OCI-LY3 (cell line): ENCODE data around the gene PKD1.

Experiments used
- EZH2phosphoT487 ChIP-seq: fragments of 200-600 bp; shearing (Covaris generic); IDR thresholded peaks from 2 replicates; pipeline ENCODE4 v1.6.1; 2018; ENCODE audit warnings: antibody characterized with exemption, mixed run types, low read depth
- TF ChIP-seq, protein P1 (sequence below): fragments of 200-600, 300-600 bp; sonication (generic); IDR thresholded peaks from 2 replicates; pipeline ENCODE4 v1.5.1; 2014; ENCODE audit warnings: antibody characterized with exemption, low read length, low read depth

DNA sequence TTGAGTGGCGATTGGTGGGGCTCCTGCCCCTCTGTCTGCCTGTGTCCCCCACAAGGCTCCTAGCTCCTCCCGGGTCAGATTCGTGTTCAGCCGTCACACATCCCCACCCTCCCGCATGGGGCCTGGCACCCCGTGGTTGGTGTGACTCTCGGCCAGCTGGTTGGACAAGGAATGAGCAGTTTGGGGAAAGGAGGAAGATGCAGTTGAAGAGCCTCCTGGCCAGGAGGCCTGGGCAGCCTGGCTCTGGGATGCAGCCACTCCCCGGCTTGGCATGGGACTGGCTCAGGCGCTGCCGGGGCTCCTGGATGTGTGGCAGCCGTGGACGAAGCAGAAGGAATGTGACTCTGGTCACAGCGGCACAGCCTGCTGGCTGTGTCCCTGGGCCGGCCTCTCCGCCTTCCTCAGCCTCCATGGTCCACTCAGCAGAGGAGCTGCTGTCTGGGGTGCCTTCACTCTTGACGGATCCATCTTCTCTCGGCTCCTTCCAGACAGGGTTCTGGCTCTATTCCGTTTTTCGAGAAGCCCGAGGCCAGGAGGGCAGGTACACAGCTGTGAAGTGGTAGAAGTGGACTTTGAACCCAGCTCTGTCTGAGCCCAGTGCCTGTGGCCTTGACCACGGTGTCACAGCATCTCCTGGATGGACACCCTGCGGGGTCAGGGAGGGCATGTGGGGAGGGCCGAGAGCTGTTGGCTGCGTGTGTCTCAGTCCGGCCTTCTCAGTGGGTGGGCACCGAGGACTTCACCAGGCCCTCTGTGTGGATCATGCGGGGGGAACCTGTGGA lies 22.0 kb upstream of the PKD1 start:
- TF ChIP-seq, protein P1, sequence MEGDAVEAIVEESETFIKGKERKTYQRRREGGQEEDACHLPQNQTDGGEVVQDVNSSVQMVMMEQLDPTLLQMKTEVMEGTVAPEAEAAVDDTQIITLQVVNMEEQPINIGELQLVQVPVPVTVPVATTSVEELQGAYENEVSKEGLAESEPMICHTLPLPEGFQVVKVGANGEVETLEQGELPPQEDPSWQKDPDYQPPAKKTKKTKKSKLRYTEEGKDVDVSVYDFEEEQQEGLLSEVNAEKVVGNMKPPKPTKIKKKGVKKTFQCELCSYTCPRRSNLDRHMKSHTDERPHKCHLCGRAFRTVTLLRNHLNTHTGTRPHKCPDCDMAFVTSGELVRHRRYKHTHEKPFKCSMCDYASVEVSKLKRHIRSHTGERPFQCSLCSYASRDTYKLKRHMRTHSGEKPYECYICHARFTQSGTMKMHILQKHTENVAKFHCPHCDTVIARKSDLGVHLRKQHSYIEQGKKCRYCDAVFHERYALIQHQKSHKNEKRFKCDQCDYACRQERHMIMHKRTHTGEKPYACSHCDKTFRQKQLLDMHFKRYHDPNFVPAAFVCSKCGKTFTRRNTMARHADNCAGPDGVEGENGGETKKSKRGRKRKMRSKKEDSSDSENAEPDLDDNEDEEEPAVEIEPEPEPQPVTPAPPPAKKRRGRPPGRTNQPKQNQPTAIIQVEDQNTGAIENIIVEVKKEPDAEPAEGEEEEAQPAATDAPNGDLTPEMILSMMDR = no peak
- no peak for TF ChIP-seq EZH2phosphoT487
